Eye (tissue), 1 donor: Measurements from ENCODE around the gene GRB10.

ENCODE experiments used
- DNase-seq: peaks from one replicate; pipeline ENCODE4 v3.0.0-alpha.2; 2015

Gene GRB10

DNA sequence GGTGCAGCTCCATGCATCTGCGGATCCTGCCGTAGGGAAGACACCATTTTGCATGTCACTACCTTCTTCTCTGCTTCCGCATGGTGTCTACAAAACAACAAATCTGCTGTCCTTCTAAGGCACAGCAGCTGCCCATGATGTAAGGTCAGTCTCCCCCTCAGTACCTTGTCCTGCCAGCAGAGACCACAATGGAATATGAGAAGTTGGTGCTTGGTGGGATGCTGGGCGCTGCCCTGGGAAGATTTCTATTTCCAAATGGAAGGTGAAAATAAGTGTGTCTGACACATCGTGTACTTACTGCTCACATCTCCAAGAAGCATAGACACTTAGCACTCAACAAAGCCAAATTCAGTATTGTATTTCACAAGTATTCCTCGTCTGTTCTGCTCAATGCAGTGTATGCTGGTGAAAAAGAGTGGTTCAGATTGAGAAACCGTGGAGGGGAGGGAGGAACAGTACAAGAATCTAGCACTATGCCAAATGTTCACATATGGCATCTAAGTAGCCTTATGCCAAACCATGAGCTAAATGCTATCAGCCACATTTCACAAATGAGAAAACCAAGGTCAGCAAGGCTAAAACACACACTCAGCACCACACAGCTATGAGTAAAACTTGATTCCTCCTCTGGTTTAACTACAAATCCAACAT lies 95.0 kb downstream of the GRB10 start:
- DNase-seq = no peak

GRCh38 chr7:50687096-50687495 lies 95.6 kb downstream of the GRB10 start:
- no peak for DNase-seq

- DNase-seq = no peak
Observed at GRCh38 chr7:50685135-50686065, 97.3 kb downstream of the GRB10 start.

- no peak for DNase-seq
Observed at GRCh38 chr7:50684713-50685075, 98.0 kb downstream of the GRB10 start.

- no peak for DNase-seq
Observed at GRCh38 chr7:50684011-50684712, 98.5 kb downstream of the GRB10 start.

DNA sequence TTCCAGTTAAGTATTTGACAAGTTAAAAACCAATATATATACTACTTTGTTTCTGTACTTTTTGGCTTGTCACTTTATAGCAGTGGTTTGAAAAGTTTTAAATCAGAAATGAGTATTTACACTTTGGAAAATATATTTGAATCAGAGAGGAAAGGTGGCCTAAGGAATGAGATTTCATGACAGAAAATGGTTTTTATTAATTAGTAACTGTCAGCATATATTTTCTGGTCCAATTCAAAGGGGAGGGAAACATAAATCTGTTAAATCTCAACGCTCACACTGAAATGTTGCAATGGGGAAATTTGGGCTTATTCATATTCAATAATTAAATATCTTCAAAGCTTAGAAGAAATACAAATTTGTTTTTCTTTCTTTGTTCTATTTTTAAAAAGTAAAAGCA lies 100.1 kb downstream of the GRB10 start:
- no peak for DNase-seq

DNA sequence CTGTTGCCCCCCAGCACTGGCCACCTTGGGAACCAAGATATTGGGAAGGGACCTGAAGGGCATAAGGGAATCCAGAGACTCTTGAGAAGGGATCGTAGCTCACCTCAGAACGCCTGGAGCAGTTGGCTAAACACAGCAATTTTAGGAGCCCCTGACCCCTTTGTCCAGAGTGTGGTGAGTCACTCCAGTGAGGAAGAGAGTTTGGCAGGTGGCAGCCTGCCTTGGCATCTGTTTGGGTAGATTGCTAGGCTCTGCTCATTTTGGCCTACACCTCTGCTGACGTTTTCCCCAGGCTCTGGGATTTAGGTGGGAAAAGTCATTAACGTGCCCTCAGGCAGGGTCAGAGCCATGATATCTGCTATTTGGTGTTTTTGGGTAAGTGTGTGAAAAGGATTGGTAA lies 100.6 kb downstream of the GRB10 start:
- DNase-seq = no peak

- DNase-seq = no peak
Observed at GRCh38 chr7:50681432-50682045, 101.2 kb downstream of the GRB10 start.

DNA sequence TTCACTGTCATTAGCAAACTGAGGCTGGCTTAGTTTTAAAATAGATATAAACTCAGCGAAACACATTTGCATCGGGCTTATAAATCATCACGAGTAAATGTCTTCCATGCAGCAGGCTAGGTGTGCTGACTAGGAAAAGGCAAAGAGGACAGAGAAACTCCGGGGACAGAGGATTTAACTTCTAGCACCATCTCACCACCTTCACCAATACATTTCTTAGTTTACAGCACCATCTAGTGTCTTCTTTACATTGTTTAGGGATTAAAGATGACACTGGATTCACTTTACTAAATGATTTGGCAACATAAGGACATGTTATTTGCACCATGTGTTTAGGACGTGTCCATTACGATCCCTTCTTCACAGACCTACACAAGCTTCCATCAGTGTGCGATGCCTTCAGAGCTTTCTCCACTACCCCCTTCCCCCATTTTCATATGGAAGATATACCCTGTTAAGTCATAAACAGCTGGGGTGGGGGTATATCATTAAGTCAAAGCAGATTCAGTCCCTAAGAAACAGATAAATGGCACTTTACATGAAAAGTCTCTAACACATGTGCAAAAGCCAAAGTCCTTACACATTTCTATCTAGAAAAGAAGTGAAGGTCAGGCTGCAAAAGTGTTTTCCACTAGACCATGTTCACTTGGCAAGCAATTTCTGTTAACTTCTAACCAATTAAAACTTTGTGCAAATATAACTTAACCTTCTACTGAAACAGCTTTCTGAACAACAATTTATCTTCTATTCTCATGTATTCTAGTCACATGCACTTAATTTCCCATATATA lies 103.3 kb downstream of the GRB10 start:
- peak; percentile 69 for DNase-seq

DNA sequence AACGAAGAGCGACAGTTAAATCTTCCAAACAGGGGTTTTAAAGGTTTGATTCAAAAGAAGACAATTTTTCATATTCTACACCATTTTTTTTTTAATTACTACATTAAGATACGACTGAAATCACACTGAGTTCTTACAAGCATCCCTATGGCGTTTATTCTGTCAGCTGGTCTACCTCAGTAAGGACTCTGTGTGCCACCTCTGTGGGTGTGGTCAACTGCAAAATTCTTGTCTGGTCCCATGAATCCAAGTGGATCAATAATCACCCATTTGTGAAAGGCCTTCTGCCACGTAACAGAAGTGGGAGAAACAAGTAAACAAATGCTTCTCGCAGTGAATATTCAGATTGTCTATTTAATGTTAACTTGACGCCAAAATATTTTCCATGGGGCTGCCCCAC lies 104.1 kb downstream of the GRB10 start:
- DNase-seq = no peak

- no peak for DNase-seq
Observed at GRCh38 chr7:50677638-50677996, 105.1 kb downstream of the GRB10 start.

- no peak for DNase-seq
Observed at GRCh38 chr7:50676740-50677637, 105.7 kb downstream of the GRB10 start.

DNA sequence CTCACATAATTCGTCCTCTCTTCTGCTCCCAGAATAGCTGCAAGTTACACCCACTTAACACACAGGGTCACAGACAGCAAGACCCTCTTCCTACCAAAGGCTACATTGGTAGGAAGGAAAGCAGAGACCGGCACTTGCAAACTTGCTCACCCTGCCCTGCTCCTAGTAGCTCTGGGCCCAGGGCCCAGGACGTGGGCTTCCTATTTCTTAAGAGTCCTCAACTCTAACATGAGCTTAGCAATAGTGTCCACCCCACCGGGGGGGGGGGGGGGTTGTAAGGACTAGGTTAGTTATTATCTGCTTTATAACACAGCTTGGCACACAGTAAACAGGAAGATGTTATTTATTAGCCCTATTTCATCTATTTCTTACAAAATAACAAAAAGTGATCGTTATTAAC lies 106.6 kb downstream of the GRB10 start:
- DNase-seq = no peak

DNA sequence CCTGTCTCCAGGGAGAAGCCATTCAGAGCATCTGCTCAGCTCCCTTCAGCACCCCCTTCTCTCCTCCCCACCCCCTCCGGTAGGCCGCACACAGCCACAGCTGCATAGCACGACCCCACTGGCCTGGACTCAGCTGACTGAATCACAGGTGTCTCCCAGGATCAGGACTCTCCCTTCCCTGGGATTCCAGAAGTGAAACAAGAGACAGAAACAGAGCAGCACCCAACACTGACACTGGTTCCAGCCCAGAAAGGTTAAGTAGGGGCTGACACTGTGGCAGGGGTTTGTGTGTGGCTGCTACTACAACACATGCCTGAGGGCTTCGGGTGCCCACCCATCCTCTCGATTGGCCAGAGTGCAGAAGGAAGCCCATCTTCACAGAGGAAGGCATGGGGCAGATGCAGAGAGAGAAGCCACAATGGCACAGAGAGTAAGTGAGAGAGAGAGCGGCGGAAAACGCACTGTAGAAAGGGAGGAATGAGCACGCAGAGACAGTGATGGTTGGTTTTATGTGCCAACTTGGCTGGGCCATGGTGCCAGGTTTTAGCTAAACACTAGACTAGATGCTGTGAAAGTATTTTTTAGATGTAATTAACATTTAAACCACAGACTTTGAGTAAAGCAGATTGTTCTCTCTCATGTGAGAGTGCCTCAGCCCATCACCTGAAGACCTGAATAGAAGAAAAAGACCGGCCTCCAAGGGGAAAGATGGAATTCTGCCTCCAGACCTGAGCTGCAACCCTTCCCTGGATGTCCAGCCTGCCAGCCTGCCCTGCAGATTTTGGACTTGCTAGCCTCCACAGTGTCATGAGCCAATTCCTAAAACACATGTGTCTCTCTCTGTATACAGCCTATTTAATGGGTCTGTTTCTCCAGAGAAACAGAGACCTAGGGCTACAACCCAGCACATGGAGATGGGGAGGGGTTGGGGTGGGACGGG lies 107.5 kb downstream of the GRB10 start:
- peak; percentile 38 for DNase-seq

- no peak for DNase-seq
Observed at GRCh38 chr7:50674299-50674698, 108.4 kb downstream of the GRB10 start.

DNA sequence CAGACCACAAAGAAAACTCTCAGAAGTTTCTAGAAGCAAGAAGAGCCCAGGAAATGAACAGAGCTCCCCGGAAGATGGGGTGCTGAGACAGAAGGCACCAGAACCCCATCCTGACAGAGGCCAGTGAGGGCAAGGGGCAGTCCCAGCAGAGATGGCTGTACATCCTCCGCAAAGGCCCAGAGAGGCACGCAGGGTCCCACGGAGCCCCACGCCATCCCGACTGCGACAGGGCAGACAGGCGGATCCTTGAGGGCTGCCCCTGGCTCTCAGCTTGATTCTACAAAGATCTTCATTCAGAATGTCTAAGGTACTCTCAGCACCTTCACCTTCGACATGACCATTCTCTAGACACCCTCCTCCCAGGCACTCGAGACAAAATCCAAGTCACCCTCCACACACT lies 109.6 kb downstream of the GRB10 start:
- DNase-seq = no peak

DNA sequence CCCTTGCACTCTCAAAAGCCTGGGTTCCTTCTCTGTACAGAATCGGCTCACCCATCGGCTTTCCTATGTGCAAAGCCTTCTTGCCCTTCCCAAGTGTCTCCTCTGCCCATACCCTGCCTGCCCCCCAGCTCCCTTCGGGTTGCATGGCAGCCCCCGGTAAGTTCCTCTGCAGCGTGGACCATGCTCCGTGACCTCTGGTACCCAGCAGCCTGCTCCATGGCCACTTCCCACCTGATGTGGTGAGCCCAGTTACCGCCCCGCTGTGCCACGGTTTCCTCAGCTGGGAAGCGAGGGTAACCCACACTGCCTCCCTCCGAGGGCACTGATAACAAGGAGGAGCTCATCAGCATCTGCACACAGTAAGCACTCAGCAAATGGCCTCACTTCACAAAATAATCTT lies 110.7 kb downstream of the GRB10 start:
- DNase-seq = no peak

GRCh38 chr7:50671386-50671785 lies 111.3 kb downstream of the GRB10 start:
- DNase-seq = no peak

- no peak for DNase-seq
Observed at GRCh38 chr7:50669890-50670289, 112.8 kb downstream of the GRB10 start.

DNA sequence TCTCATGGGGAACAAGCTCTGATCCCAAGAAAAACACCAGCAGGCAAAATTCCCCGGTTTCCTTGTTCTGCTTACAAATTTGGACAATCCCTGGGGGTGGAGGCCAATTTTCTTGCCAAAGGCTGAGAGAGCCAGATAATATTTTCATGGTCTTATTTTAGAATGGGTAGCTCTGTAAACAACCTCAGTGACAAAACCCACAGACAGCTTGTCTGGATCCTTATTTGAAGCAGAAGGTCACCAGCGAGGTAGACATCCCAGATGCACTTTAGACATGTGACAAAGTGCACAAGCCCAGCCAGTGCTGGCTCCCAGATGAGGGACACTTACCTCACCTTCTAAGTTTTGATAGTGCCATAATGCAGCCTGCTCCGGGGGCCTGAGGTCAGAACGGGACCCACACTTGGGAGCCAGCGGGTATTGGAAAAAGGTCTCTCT lies 114.9 kb downstream of the GRB10 start:
- DNase-seq = no peak
